ENCODE data around the gene ZNF865.

ZNF865 gene

DNA sequence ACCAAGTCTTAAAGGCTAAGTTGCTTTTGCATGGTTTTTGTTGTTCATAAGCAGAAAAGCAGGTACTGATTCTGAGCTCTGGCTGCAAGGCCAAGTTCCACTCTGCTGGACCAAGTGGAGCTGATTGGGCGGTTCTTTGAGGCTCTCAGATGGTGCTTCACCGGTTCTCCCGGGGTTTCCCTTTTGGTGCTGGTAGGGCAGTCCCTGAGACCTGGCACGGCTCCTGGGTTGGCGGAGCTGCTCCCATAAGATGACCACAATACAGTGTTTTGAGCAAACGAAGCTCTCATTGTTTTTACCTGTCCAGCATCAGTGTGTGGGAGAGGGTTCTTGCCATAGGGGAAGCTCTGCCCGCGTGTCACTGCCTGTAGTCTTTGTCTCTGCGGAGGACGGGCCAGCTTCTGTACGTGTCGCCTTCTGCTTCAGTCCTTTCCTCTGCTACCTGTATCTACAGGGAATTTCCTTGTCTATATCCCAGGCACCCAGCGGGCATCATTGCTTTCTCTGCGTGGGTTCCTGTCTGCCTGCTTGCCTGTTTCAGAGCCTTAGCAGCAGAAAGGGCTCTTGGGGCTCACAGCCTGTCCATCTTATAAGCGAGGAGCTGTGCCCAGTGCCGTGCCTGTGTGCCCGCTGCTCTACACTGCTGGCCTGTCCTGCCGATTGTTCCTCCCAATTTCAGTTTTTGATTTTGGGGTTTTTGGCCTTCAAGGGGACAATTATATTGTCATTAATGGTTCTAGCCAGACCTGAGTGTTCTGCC lies 51.7 kb downstream of the ZNF865 start:
- H3K4me2 ChIP-seq (ENCODE audit: low read length), result peak overlapping the region; percentile 97
- H3K9me2 ChIP-seq (ENCODE audit: low read depth, low read length), result no peaks in the 10 kb centered on the region
- H3K36me3 ChIP-seq (ENCODE audit: insufficient read depth, low read length), result peaks cover 69% of the 10 kb centered on the region
- H3K4me3 ChIP-seq (ENCODE audit: low read depth, low read length, poor library complexity, severe bottlenecking), result peak overlapping the region; percentile 94
- no peak overlapping the region for H2AFZ ChIP-seq (ENCODE audit: low read length)
- no peaks in the 10 kb centered on the region for H3K27me3 ChIP-seq (ENCODE audit: insufficient read depth, low read length)
- H3K9ac ChIP-seq (ENCODE audit: low read length), result peak overlapping the region; percentile 98
- no peaks in the 10 kb centered on the region; the same call in 1 of the 2 replicates for H4K20me1 ChIP-seq (ENCODE audit: insufficient read depth, low read length)
- peaks cover 52% of the 10 kb centered on the region for H3K79me2 ChIP-seq (ENCODE audit: insufficient read depth, low read length)
- H3K9me3 ChIP-seq (ENCODE audit: low read length), result no peaks in the 10 kb centered on the region
- no peaks in the 10 kb centered on the region for H3F3A ChIP-seq (ENCODE audit: insufficient read depth, low read length)
- peaks cover 34% of the 10 kb centered on the region for H3K4me1 ChIP-seq (ENCODE audit: insufficient read depth, low read length, severe bottlenecking)
- peak overlapping the region; percentile 91 for H3K27ac ChIP-seq (ENCODE audit: low read depth, low read length, poor library complexity, severe bottlenecking)
- TF ChIP-seq, protein P1, sequence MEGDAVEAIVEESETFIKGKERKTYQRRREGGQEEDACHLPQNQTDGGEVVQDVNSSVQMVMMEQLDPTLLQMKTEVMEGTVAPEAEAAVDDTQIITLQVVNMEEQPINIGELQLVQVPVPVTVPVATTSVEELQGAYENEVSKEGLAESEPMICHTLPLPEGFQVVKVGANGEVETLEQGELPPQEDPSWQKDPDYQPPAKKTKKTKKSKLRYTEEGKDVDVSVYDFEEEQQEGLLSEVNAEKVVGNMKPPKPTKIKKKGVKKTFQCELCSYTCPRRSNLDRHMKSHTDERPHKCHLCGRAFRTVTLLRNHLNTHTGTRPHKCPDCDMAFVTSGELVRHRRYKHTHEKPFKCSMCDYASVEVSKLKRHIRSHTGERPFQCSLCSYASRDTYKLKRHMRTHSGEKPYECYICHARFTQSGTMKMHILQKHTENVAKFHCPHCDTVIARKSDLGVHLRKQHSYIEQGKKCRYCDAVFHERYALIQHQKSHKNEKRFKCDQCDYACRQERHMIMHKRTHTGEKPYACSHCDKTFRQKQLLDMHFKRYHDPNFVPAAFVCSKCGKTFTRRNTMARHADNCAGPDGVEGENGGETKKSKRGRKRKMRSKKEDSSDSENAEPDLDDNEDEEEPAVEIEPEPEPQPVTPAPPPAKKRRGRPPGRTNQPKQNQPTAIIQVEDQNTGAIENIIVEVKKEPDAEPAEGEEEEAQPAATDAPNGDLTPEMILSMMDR (IDR thresholded peaks at IDR 0.05; ENCODE audit: low read length), result no peak
- TF ChIP-seq EZH2 (IDR thresholded peaks at IDR 0.05; ENCODE audit: borderline replicate concordance, low read length), result no peak

DNA sequence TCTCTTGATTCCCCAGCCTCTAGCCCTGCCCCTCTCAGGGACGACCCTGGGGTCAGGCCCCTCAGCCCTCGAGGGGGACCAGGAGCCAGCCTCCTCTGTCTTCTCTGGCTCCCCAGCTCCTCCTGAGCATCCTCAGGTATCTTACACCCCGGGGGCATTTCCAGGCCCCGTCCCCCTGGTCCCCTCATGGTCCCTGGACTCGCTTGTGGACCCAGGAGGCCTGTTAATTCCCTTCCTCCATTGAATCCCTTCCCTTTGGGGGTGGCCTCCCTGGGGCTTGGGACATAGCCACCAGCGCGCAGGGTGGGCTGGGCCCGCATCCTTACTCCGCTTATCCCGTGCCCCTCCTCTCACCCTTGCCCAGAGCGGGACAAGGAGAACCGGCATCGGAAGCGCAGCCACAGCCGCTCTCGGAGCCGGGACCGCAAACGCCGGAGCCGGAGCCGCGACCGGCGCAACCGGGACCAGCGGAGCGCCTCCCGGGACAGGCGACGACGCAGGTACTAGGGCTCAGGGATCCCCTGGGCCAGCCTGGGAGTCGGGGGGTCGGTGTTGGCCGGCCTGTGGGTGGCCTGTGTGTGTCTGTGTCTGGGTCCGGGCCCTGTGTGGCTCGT lies 53.5 kb downstream of the ZNF865 start:
- no peak for TF ChIP-seq EZH2 (IDR thresholded peaks at IDR 0.05; ENCODE audit: borderline replicate concordance, low read length)
- TF ChIP-seq, protein P1 (IDR thresholded peaks at IDR 0.05; ENCODE audit: low read length), result no peak
- no peaks in the 10 kb centered on the region; the same call in 1 of the 2 replicates for H4K20me1 ChIP-seq (ENCODE audit: insufficient read depth, low read length)
- no peaks in the 10 kb centered on the region for H3K9me3 ChIP-seq (ENCODE audit: low read length)
- H3F3A ChIP-seq (ENCODE audit: insufficient read depth, low read length), result no peaks in the 10 kb centered on the region
- peak overlapping the region; percentile 94 for H3K4me3 ChIP-seq (ENCODE audit: low read depth, low read length, poor library complexity, severe bottlenecking)
- H3K36me3 ChIP-seq (ENCODE audit: insufficient read depth, low read length), result peaks cover 79% of the 10 kb centered on the region
- H3K4me2 ChIP-seq (ENCODE audit: low read length), result peak overlapping the region; percentile 97; the same call in 1 of the 2 replicates
- peaks cover 52% of the 10 kb centered on the region for H3K79me2 ChIP-seq (ENCODE audit: insufficient read depth, low read length)
- peak overlapping the region; percentile 1 for H3K27ac ChIP-seq (ENCODE audit: low read depth, low read length, poor library complexity, severe bottlenecking)
- no peaks in the 10 kb centered on the region for H3K9me2 ChIP-seq (ENCODE audit: low read depth, low read length)
- peaks cover 31% of the 10 kb centered on the region for H3K4me1 ChIP-seq (ENCODE audit: insufficient read depth, low read length, severe bottlenecking)
- no peaks in the 10 kb centered on the region for H3K27me3 ChIP-seq (ENCODE audit: insufficient read depth, low read length)
- peak overlapping the region; percentile 98; the same call in 1 of the 2 replicates for H3K9ac ChIP-seq (ENCODE audit: low read length)
- H2AFZ ChIP-seq (ENCODE audit: low read length), result no peak overlapping the region

DNA sequence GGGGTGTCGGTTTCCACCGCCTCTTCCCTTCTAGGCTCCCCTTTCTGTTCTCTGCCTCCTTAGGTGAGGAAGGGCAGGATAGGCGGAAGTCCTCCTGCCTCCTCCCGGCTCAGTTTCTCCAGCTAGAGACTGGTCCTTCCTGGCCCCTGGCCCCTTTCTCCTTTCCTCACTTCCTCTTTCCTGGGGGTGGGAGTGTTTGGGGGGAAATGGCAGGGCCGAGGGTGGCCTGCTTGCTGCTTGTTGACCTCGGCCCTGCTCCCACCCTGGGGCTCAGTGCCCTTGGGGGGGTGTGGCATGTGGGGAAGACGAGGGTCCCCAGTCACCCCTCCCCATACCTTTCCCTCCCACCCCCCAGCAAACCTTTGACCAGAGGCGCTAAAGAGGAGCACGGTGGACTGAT lies 54.4 kb downstream of the ZNF865 start:
- Histone ChIP-seq H3K27me3 (ENCODE audit: insufficient read depth, low read length) (no peaks in the 10 kb centered on the region), H3K4me2 (ENCODE audit: low read length) (no peak overlapping the region), H3K4me1 (ENCODE audit: insufficient read depth, low read length, severe bottlenecking) (peaks cover 31% of the 10 kb centered on the region), H3K4me3 (ENCODE audit: low read depth, low read length, poor library complexity, severe bottlenecking) (no peak overlapping the region), H3K27ac (ENCODE audit: low read depth, low read length, poor library complexity, severe bottlenecking) (no peak overlapping the region), H3K9me2 (ENCODE audit: low read depth, low read length) (no peaks in the 10 kb centered on the region), H3F3A (ENCODE audit: insufficient read depth, low read length) (no peaks in the 10 kb centered on the region), H3K9ac (ENCODE audit: low read length) (no peak overlapping the region; the same call in 1 of the 2 replicates), H3K36me3 (ENCODE audit: insufficient read depth, low read length) (peaks cover 87% of the 10 kb centered on the region), H2AFZ (ENCODE audit: low read length) (no peak overlapping the region), H4K20me1 (ENCODE audit: insufficient read depth, low read length) (no peaks in the 10 kb centered on the region; the same call in 1 of the 2 replicates), H3K79me2 (ENCODE audit: insufficient read depth, low read length) (peaks cover 52% of the 10 kb centered on the region), H3K9me3 (ENCODE audit: low read length) (no peaks in the 10 kb centered on the region)
- TF ChIP-seq EZH2 (IDR thresholded peaks at IDR 0.05; ENCODE audit: borderline replicate concordance, low read length), result no peak
- TF ChIP-seq, protein P1 (IDR thresholded peaks at IDR 0.05; ENCODE audit: low read length), result no peak
